Measurements from ENCODE around the gene CTSE. TPM values are rescaled to one million over a fixed set of nuclear protein-coding genes. Genes with fewer than 3 reads are reported as not detected.

The CTSE gene
- total and polyA plus RNA-seq, 8 donors: 6.7 to 966 (median 138) TPM

DNA sequence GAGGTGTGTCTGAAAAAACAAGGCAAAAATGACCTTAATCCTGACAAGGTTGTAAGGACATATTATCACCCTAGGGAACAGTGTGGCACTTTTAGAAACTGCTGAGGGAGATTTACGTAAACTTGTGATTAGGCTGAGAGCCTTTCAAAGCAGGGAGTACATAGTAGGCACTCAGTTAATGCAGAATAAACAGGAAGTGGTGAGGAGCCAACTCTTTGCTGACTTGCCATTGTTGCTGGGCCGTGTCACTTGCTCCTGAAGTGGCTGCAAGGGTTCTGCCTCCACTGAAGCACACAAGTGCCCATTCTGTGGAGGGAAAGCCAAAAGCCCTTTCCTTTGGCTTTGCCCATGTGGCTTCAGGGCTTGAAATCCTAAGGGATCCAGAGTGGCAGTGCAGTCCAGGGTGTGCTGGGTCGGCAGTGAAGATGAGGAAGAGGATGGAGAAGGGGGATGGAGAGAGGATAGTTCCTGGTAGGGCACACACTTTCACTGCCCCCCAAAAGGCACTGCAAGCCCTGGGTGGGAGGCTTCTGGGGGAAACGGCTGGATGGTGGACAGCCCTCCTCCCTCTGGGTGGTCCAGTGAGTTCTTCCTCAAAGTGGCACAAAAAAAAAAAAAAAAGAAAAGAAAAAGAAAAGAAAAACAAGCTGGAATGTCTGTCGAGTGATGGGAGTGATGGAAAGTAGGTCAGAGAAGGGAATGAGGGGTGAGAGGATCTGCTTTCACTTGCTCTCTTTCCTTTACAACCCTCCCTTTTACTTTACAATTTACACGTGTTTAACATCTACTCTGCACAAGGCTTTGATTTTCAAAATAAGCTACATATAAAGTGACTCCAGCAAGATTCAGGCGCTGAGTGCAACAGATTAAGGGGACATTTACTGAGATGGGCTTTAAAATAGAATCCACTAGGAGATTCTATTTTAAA is 15.6 kb upstream of the CTSE start:
- intact Hi-C loops (cut with DNase I; ENCODE audit: low total_unique reads): no loop called here
- Histone ChIP-seq H3K27me3 (peaks cover 0 to 9% (median 4%) of the 10 kb centered on the region in 3 donors), H3K4me1 (peaks cover 0 to 5% (median 0%) of the 10 kb centered on the region in 4 donors), H3K9me3 (no peaks in the 10 kb centered on the region), H3K4me3 (no peak overlapping the region), H3K27ac (no peak overlapping the region), H3K36me3 (no peaks in the 10 kb centered on the region)
- TF ChIP-seq, protein P1, sequence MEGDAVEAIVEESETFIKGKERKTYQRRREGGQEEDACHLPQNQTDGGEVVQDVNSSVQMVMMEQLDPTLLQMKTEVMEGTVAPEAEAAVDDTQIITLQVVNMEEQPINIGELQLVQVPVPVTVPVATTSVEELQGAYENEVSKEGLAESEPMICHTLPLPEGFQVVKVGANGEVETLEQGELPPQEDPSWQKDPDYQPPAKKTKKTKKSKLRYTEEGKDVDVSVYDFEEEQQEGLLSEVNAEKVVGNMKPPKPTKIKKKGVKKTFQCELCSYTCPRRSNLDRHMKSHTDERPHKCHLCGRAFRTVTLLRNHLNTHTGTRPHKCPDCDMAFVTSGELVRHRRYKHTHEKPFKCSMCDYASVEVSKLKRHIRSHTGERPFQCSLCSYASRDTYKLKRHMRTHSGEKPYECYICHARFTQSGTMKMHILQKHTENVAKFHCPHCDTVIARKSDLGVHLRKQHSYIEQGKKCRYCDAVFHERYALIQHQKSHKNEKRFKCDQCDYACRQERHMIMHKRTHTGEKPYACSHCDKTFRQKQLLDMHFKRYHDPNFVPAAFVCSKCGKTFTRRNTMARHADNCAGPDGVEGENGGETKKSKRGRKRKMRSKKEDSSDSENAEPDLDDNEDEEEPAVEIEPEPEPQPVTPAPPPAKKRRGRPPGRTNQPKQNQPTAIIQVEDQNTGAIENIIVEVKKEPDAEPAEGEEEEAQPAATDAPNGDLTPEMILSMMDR (IDR thresholded peaks at IDR 0.05): no peak
- TF ChIP-seq POLR2AphosphoS5 (IDR thresholded peaks at IDR 0.05) (no peak), POLR2A (IDR thresholded peaks at IDR 0.05) (no peak), EP300 (IDR thresholded peaks at IDR 0.05) (no peak)
- WGBS, 5 donors: 41 to 58% (median 55%) methylated on average over 7 of the region's 7 CpGs
- no peak for DNase-seq

DNA sequence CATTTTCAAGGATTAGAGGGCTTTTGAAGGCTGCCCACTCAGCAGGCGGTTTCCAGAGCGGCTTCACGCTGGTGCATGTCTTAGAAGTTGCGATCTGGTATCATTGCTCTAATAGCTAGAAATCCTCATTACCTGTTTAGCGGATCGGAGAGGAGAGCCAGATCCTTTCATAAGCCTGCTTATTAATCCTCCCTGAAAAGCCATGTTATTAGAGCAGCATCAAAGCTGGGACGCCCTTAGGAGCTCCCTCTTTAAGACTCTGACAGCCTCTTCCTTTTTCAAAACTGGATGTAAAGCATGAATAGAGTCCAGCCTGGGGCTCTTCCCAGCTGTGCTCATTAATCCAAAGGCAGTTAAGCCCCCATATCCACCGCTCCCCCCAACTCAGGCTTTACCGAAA is 13.9 kb upstream of the CTSE start:
- Histone ChIP-seq H3K4me3 (no peak overlapping the region), H3K9me3 (no peaks in the 10 kb centered on the region), H3K27me3 (peaks cover 0 to 9% (median 4%) of the 10 kb centered on the region in 3 donors), H3K36me3 (no peaks in the 10 kb centered on the region), H3K4me1 (peaks cover 0 to 5% (median 0%) of the 10 kb centered on the region in 4 donors), H3K27ac (no peak overlapping the region)
- TF ChIP-seq, protein P1 (IDR thresholded peaks at IDR 0.05): no peak
- no peak for TF ChIP-seq EP300 (IDR thresholded peaks at IDR 0.05)
- TF ChIP-seq POLR2AphosphoS5 (IDR thresholded peaks at IDR 0.05): no peak
- TF ChIP-seq POLR2A (IDR thresholded peaks at IDR 0.05): no peak
- intact Hi-C loops (cut with DNase I; ENCODE audit: low total_unique reads): no loop called here
- WGBS, 5 donors: 84 to 95% (median 87%) methylated on average over 9 of the region's 9 CpGs
- no peak for DNase-seq

DNA sequence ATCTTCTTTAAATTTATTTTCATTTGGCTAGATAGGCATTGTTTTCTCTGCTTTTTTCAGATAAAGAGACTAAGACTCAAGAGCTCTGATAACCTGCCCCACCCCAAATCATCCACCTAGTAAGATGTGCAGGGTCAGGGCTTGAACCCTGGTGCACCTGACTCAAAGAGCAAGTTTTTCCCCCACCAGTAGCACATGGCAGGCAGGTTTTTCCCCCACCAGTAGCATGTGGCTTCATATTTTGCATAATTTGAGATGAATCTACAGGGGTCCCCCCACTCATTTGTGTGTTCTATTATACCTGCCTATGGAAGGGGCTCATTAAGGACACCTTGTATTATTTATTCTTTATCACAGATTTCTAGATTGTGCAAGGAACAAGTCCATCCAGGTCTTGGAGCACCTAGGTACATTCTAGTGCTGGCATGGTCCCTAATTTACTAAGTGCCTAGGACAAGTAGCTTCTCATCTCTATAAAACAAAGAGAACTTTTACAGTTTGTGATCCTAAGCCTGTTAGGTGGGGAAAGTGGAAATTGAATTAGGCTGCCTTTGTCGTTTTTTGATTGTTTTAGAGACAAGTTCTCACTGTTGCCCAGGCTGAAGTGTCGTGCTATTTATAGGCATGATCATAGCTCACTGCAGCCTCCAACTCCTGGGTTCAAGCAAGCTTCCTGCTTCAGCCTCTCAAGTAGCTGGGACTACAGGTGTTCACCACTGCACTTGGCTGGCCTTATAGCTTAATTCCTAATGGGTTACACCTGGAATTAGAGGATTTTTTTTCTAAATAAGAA is 13.2 kb upstream of the CTSE start:
- no peaks in the 10 kb centered on the region for H3K36me3 ChIP-seq
- TF ChIP-seq, protein P1 (IDR thresholded peaks at IDR 0.05): no peak
- no peak for TF ChIP-seq POLR2A (IDR thresholded peaks at IDR 0.05)
- TF ChIP-seq EP300 (IDR thresholded peaks at IDR 0.05): no peak
- TF ChIP-seq POLR2AphosphoS5 (IDR thresholded peaks at IDR 0.05): no peak
- peaks cover 2 to 6% (median 4%) of the 10 kb centered on the region in 4 donors for H3K4me1 ChIP-seq
- H3K9me3 ChIP-seq: no peaks in the 10 kb centered on the region
- H3K27ac ChIP-seq: no peak overlapping the region
- H3K27me3 ChIP-seq: peaks cover 0 to 9% (median 4%) of the 10 kb centered on the region in 3 donors
- DNase-seq: no peak
- intact Hi-C loops (cut with DNase I; ENCODE audit: low total_unique reads): no loop called here
- WGBS, 5 donors: 38 to 44% (median 40%) methylated on average over 2 of the region's 2 CpGs
- no peak overlapping the region for H3K4me3 ChIP-seq

DNA sequence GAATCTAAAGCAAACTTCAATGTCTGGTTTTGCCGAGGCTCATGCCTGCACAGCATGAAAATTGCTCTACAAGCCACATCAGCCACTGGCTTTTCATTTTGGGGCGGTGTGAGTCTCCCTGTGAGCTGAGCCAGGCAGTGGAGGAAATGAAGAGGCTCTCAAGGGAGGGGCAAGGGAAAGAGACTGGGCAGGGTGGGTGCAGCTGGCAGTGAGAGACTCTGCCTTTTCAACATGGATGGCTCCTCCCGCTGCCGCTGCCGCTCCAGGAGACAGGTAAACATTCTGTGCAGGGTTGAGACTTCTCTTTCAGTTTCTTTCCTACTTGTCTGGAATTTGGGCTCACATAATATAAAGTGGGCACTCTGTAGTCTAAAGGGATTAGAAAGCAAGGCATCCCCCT is 11.3 kb upstream of the CTSE start:
- DNase-seq: peak; percentile 50 to 54
- no peaks in the 10 kb centered on the region for H3K36me3 ChIP-seq
- peaks cover 5 to 20% (median 15%) of the 10 kb centered on the region in 4 donors for H3K4me1 ChIP-seq
- H3K4me3 ChIP-seq: peak overlapping the region in 3 of 4 donors; percentile 14 to 20 (median 18)
- no peaks in the 10 kb centered on the region for H3K9me3 ChIP-seq
- H3K27me3 ChIP-seq: peaks cover 0 to 4% (median 0%) of the 10 kb centered on the region in 3 donors
- TF ChIP-seq POLR2AphosphoS5 (IDR thresholded peaks at IDR 0.05): no peak
- no peak for TF ChIP-seq EP300 (IDR thresholded peaks at IDR 0.05)
- TF ChIP-seq, protein P1 (IDR thresholded peaks at IDR 0.05): no peak
- TF ChIP-seq POLR2A (IDR thresholded peaks at IDR 0.05): no peak
- intact Hi-C loops (cut with DNase I; ENCODE audit: low total_unique reads): no loop called here
- WGBS, 5 donors: 15 to 40% (median 24%) methylated on average over 5 of the region's 5 CpGs
- H3K27ac ChIP-seq: peak overlapping the region in 2 of 5 donors; percentile 6 to 44

All from stomach (tissue), 9 donors.